H9 (cell line): ENCODE results near the gene SSR2. TPM values are rescaled to one million over a fixed set of nuclear protein-coding genes. Genes with fewer than 3 reads are reported as not detected.

Experiments used
- DNase-seq: peaks from one replicate; pipeline ENCODE4 v3.0.0-alpha.2; 2017
- H2AFZ ChIP-seq: one replicate; pipeline ENCODE4 v1.6.1; 2013; ENCODE audit warnings: mild to moderate bottlenecking, low read length, control low read depth, moderate library complexity
- H2AK5ac ChIP-seq: 2 replicates; pipeline ENCODE4 v1.6.1; 2013; ENCODE audit warnings: low read length, control low read depth, mixed read lengths; ENCODE audit not compliant: insufficient read length
- H2BK120ac ChIP-seq: one replicate; pipeline ENCODE4 v1.6.1; 2013; ENCODE audit warnings: low read depth, mild to moderate bottlenecking, low read length, control low read depth, inconsistent platforms; ENCODE audit not compliant: poor library complexity, severe bottlenecking
- H2BK12ac ChIP-seq: 2 replicates; pipeline ENCODE4 v1.6.1; 2013; ENCODE audit warnings: low read length, control low read depth, mixed read lengths, low read depth; ENCODE audit not compliant: insufficient read length
- H2BK15ac ChIP-seq: 2 replicates; pipeline ENCODE4 v1.6.1; 2013; ENCODE audit warnings: low read depth, low read length, control low read depth
- H2BK20ac ChIP-seq: one replicate; pipeline ENCODE4 v1.6.1; 2013; ENCODE audit warnings: low read depth, mild to moderate bottlenecking, low read length, control low read depth, inconsistent platforms; ENCODE audit not compliant: poor library complexity, severe bottlenecking
- H2BK5ac ChIP-seq: 2 replicates; pipeline ENCODE4 v1.6.1; 2013; ENCODE audit warnings: low read length, control low read depth, mixed read lengths; ENCODE audit not compliant: insufficient read length
- H3K14ac ChIP-seq: 2 replicates; pipeline ENCODE4 v1.6.1; 2013; ENCODE audit warnings: low read length, control low read depth; ENCODE audit not compliant: insufficient read depth
- H3K18ac ChIP-seq: 2 replicates; pipeline ENCODE4 v1.6.1; 2013; ENCODE audit warnings: low read depth, mild to moderate bottlenecking, mixed read lengths, low read length, control low read depth; ENCODE audit not compliant: insufficient read length
- H3K23ac ChIP-seq: 2 replicates; pipeline ENCODE4 v1.6.1; 2013; ENCODE audit warnings: low read length, control low read depth, mixed read lengths, low read depth; ENCODE audit not compliant: insufficient read length
- H3K23me2 ChIP-seq: 2 replicates; pipeline ENCODE4 v1.6.1; 2013; ENCODE audit warnings: low read depth, mild to moderate bottlenecking, mixed read lengths, low read length, control low read depth; ENCODE audit not compliant: insufficient read length, poor library complexity, severe bottlenecking
- H3K27ac ChIP-seq: 2 replicates; pipeline ENCODE4 v1.5.1; 2013; ENCODE audit warnings: low read length, control low read depth, mixed read lengths, low read depth; ENCODE audit not compliant: insufficient read length
- H3K27me3 ChIP-seq: 2 replicates; pipeline ENCODE4 v1.6.1; 2013; ENCODE audit warnings: low read length, control low read depth, inconsistent platforms; ENCODE audit not compliant: insufficient read depth
- H3K4ac ChIP-seq: 2 replicates; pipeline ENCODE4 v1.6.1; 2013; ENCODE audit warnings: low read depth, mild to moderate bottlenecking, control low read depth, inconsistent platforms, low read length, moderate library complexity
- H3K4me1 ChIP-seq: 2 replicates; pipeline ENCODE4 v1.6.1; 2013; ENCODE audit warnings: low read length, control low read depth, inconsistent platforms; ENCODE audit not compliant: insufficient read depth
- H3K4me2 ChIP-seq: 2 replicates; pipeline ENCODE4 v1.6.1; 2013; ENCODE audit warnings: low read length, control low read depth, mixed read lengths; ENCODE audit not compliant: insufficient read length, insufficient read depth
- H3K56ac ChIP-seq: 2 replicates; pipeline ENCODE4 v1.6.1; 2013; ENCODE audit warnings: low read depth, mild to moderate bottlenecking, mixed read lengths, low read length, control low read depth; ENCODE audit not compliant: insufficient read length
- H3K79me1 ChIP-seq: 2 replicates; pipeline ENCODE4 v1.6.1; 2013; ENCODE audit warnings: low read depth, mild to moderate bottlenecking, moderate library complexity, low read length, control low read depth, inconsistent platforms; ENCODE audit not compliant: insufficient read depth, poor library complexity, severe bottlenecking
- H3K79me2 ChIP-seq: 2 replicates; pipeline ENCODE4 v1.6.1; 2013; ENCODE audit warnings: low read length, control low read depth, inconsistent platforms; ENCODE audit not compliant: insufficient read depth
- H3K9ac ChIP-seq: 2 replicates; pipeline ENCODE4 v1.6.1; 2013; ENCODE audit warnings: low read length, control low read depth, mixed read lengths; ENCODE audit not compliant: insufficient read length; ENCODE audit errors: extremely low read depth
- H3K9me3 ChIP-seq: one replicate; pipeline ENCODE4 v1.6.1; 2013; ENCODE audit warnings: low read depth, low read length, inconsistent platforms; ENCODE audit not compliant: control insufficient read depth
- H3T11ph ChIP-seq: one replicate; pipeline ENCODE4 v1.6.1; 2013; ENCODE audit warnings: mild to moderate bottlenecking, low read length, control low read depth, inconsistent platforms
- H4K20me1 ChIP-seq: one replicate; pipeline ENCODE4 v1.6.1; 2013; ENCODE audit not compliant: control insufficient read depth, insufficient read length, insufficient read depth
- H4K5ac ChIP-seq: 2 replicates; pipeline ENCODE4 v1.6.1; 2013; ENCODE audit warnings: low read depth, mild to moderate bottlenecking, mixed read lengths, low read length, control low read depth; ENCODE audit not compliant: insufficient read length
- H4K8ac ChIP-seq: replicated peaks from 2 replicates; pipeline ENCODE4 v1.6.1; 2013; ENCODE audit warnings: low read length, control low read depth, mixed read lengths, low read depth; ENCODE audit not compliant: insufficient read length
- H4K91ac ChIP-seq: 2 replicates; pipeline ENCODE4 v1.6.1; 2013; ENCODE audit warnings: low read depth, mild to moderate bottlenecking, moderate library complexity, mixed read lengths, low read length, control low read depth; ENCODE audit not compliant: insufficient read length
- H3K27ac Mint-ChIP-seq, 3 experiments: 2 replicates in 2 of 3; 3 replicates in 1 of 3; pipeline ENCODE4 v1.8.0; 2020 to 2021; ENCODE audit warnings: mixed read lengths in 3 of 3, mild to moderate bottlenecking in 1 of 3, moderate library complexity in 1 of 3
- H3K27me3 Mint-ChIP-seq: 2 replicates; pipeline ENCODE4 v1.8.0; 2021; ENCODE audit warnings: low read depth, mild to moderate bottlenecking, moderate library complexity, mixed read lengths
- H3K36me3 Mint-ChIP-seq, 3 experiments: 2 replicates in 2 of 3; 3 replicates in 1 of 3; pipeline ENCODE4 v1.8.0; 2020 to 2021; ENCODE audit warnings: low read depth in 3 of 3, mixed read lengths in 3 of 3; ENCODE audit not compliant: insufficient read depth in 1 of 3
- H3K4me1 Mint-ChIP-seq, 2 experiments: 2 replicates each; pipeline ENCODE4 v1.8.0; 2020; ENCODE audit warnings: mixed read lengths in 2 of 2
- H3K4me3 Mint-ChIP-seq, 2 experiments: 2 replicates in 1 of 2; 3 replicates in 1 of 2; pipeline ENCODE4 v1.8.0; 2020 to 2021; ENCODE audit warnings: mild to moderate bottlenecking in 2 of 2, mixed read lengths in 2 of 2, moderate library complexity in 1 of 2
- H3K9me3 Mint-ChIP-seq, 2 experiments: 2 replicates in 1 of 2; 3 replicates in 1 of 2; pipeline ENCODE4 v1.8.0; 2020; ENCODE audit warnings: mild to moderate bottlenecking in 2 of 2, mixed read lengths in 2 of 2, moderate library complexity in 1 of 2
- CTCF ChIP-seq: fragments of 200-600 bp; sonication (generic); conservative IDR thresholded peaks from 3 replicates; pipeline ENCODE4 v1.8.0; 2021; ENCODE audit warnings: antibody characterized with exemption, mild to moderate bottlenecking
- WGBS: extraction: QIAGEN DNeasy Blood & Tissue Kit; methylation state at CpG from one replicate; pipeline ENCODE4 v1.1.7; 2013; ENCODE audit warnings: missing lambda C conversion rate, low lambda C conversion rate, mixed read lengths; ENCODE audit not compliant: insufficient read length; ENCODE audit errors: extremely low coverage; 5-methylcytosine and 5-hydroxymethylcytosine counted together
- total RNA-seq: library from RNA; stranded (reverse); gene quantifications from 2 replicates; pipeline ENCODE4 v1.2.1, GENCODE V29; 2021

The SSR2 gene
- total RNA-seq, 1 experiment from 2014 or later: 170 TPM

- H3K27ac Mint-ChIP-seq: peak overlapping the region in 2 of 3 experiments; percentile 16 to 49; a peak in 3 of 7 replicates
- DNase-seq: no peak
- H3K4me1 ChIP-seq: no peaks in the 10 kb centered on the region
These were observed 19.6 kb downstream of the SSR2 start for GRCh38 chr1:156001021-156001661.

More at GRCh38 chr1:156001021-156001661, 19.6 kb downstream of the SSR2 start:
- Histone ChIP-seq H2BK15ac (no peak overlapping the region), H2BK120ac (no peak overlapping the region), H4K5ac (no peak overlapping the region), H3K18ac (no peak overlapping the region), H3K23me2 (no peaks in the 10 kb centered on the region), H2AFZ (no peak overlapping the region), H3K4ac (no peak overlapping the region), H3K4me2 (no peak overlapping the region), H2BK5ac (no peak overlapping the region), H3K56ac (no peak overlapping the region), H3K23ac (no peak overlapping the region), H2AK5ac (no peak overlapping the region), H2BK12ac (no peak overlapping the region), H3K27ac (no peak overlapping the region), H2BK20ac (no peak overlapping the region), H4K91ac (no peak overlapping the region), H3K14ac (no peak overlapping the region), H3T11ph (no peak overlapping the region), H3K79me2 (no peaks in the 10 kb centered on the region), H3K27me3 (no peaks in the 10 kb centered on the region), H3K9me3 (no peaks in the 10 kb centered on the region), H3K79me1 (no peaks in the 10 kb centered on the region), H3K9ac (no peak overlapping the region), H4K8ac (no peak overlapping the region), H4K20me1 (no peaks in the 10 kb centered on the region)
- H3K4me1 Mint-ChIP-seq: peaks cover 6 to 10% of the 10 kb centered on the region in 2 experiments
- H3K36me3 Mint-ChIP-seq: no peaks in the 10 kb centered on the region
- peaks cover 2% of the 10 kb centered on the region; the same call in 1 of the 2 replicates for H3K27me3 Mint-ChIP-seq
- no peak overlapping the region for H3K4me3 Mint-ChIP-seq
- no peak for TF ChIP-seq CTCF
- no peaks in the 10 kb centered on the region for H3K9me3 Mint-ChIP-seq
- no CpG with 5 or more reads among the region's 10 CpGs for WGBS
